Thyroid gland (tissue), 4 donors: Measurements from ENCODE around the gene MYEF2. TPM values are rescaled to one million over a fixed set of nuclear protein-coding genes. Genes with fewer than 3 reads are reported as not detected.

Experiments
- DNase-seq, 2 donors: peaks; one replicate each; pipeline ENCODE4 v3.0.0-alpha.2; 2019
- H3K27ac ChIP-seq, 3 donors: fragments of 200-600 bp; sonication (generic); 1 replicate in 2 of 3; 2 replicates in 1 of 3; pipeline ENCODE4 v1.5.1; 2016 to 2019; ENCODE audit warnings: mild to moderate bottlenecking in 1 of 3, moderate library complexity in 1 of 3
- H3K27me3 ChIP-seq: fragments of 200-600 bp; sonication (generic); one replicate; pipeline ENCODE4 v1.5.1; 2019
- H3K36me3 ChIP-seq, 2 donors: fragments of 200-600 bp; sonication (generic); one replicate each; pipeline ENCODE4 v1.5.1; 2016 to 2019
- H3K4me1 ChIP-seq, 2 donors: fragments of 200-600 bp; sonication (generic); one replicate each; pipeline ENCODE4 v1.5.1; 2017 to 2019
- H3K4me3 ChIP-seq, 3 donors: fragments of 200-600 bp; sonication (generic); replicated peaks in 1 of 3; 1 replicate in 2 of 3; 2 replicates in 1 of 3; pipeline ENCODE4 v1.5.1; 2016; ENCODE audit warnings: mild to moderate bottlenecking in 1 of 3
- H3K9me3 ChIP-seq: fragments of 200-600 bp; sonication (generic); one replicate; pipeline ENCODE4 v1.5.1; 2017
- CTCF ChIP-seq, 6 experiments: fragments of 200-600 bp in 3 of 6; fragments of 450-650 bp in 3 of 6; sonication (generic) in 3 of 6; IDR thresholded peaks; one replicate each; pipeline ENCODE4 v1.5.1; 2016 to 2019; ENCODE audit warnings: antibody characterized with exemption in 6 of 6, mild to moderate bottlenecking in 2 of 6, inconsistent platforms in 1 of 6, moderate library complexity in 1 of 6
- POLR2A ChIP-seq, 2 donors: fragments of 450-650 bp; IDR thresholded peaks; one replicate each; pipeline ENCODE4 v1.6.1; 2017; ENCODE audit warnings: antibody characterized with exemption in 2 of 2, mild to moderate bottlenecking in 2 of 2, moderate library complexity in 1 of 2
- WGBS, 2 donors: methylation state at CpG; one replicate each; pipeline ENCODE4 v1.1.5; 2017; 5-methylcytosine and 5-hydroxymethylcytosine counted together
- intact Hi-C: fragments of 100-400 bp; cut with DNase I; formaldehyde crosslinking; loops from one replicate; pipeline ENCODE4 v1.15.1; 2023
- total RNA-seq, 4 donors: library from RNA; depleted of rRNA; stranded (reverse); fragments of >200 nt; gene quantifications; one replicate each; pipeline ENCODE4 v1.2.3, GENCODE V29; 2016

MYEF2 gene
- total RNA-seq, 4 donors from 2014 or later = 6.4 to 19.4 (median 11.9) TPM

- Histone ChIP-seq H3K4me3 (no peak within 1 kb of the TSS), H3K27ac (no peak within 1 kb of the TSS), H3K9me3 (no peaks in the 10 kb centered on the region), H3K27me3 (no peaks in the 10 kb centered on the region), H3K4me1 (no peaks in the 10 kb centered on the region), H3K36me3 (no peaks in the 10 kb centered on the region)
- 74 to 84% methylated on average over 6 of the region's 6 CpGs for WGBS, 2 donors
- intact Hi-C loops = no loop called here
- TF ChIP-seq CTCF (IDR thresholded peaks at IDR 0.05) = no peak
- TF ChIP-seq POLR2A (IDR thresholded peaks at IDR 0.05) = no peak
- DNase-seq = no peak
Observed at GRCh38 chr15:48120745-48121144, 57.4 kb downstream of the MYEF2 start, which contains the start of gene SLC24A5. SLC24A5 (plus strand) TSS chr15:48120990; CDS start chr15:48121045, 55 bp downstream.

- Histone ChIP-seq H3K4me3 (no peak overlapping the region), H3K36me3 (no peaks in the 10 kb centered on the region), H3K27me3 (no peaks in the 10 kb centered on the region), H3K4me1 (no peaks in the 10 kb centered on the region), H3K9me3 (no peaks in the 10 kb centered on the region), H3K27ac (no peak overlapping the region)
- DNase-seq = no peak
- intact Hi-C loops = no loop called here
- TF ChIP-seq CTCF (IDR thresholded peaks at IDR 0.05) (no peak), POLR2A (IDR thresholded peaks at IDR 0.05) (no peak)
- 66 to 75% methylated on average over 5 of the region's 5 CpGs for WGBS, 2 donors
Observed at GRCh38 chr15:48119277-48119676, 58.8 kb downstream of the MYEF2 start.

- Histone ChIP-seq H3K9me3 (no peaks in the 10 kb centered on the region), H3K4me1 (no peaks in the 10 kb centered on the region), H3K27me3 (no peaks in the 10 kb centered on the region), H3K4me3 (no peak overlapping the region), H3K27ac (no peak overlapping the region), H3K36me3 (no peaks in the 10 kb centered on the region)
- peak; percentile 5 to 7 for DNase-seq
- WGBS, 2 donors = 26 to 40% methylated on average over 6 of the region's 6 CpGs
- TF ChIP-seq POLR2A (IDR thresholded peaks at IDR 0.05) (no peak), CTCF (IDR thresholded peaks at IDR 0.05) (peak in 2 of 6 experiments; percentile 25 to 35)
- intact Hi-C loops = no loop called here
Observed at GRCh38 chr15:48112242-48112641, 65.9 kb downstream of the MYEF2 start.

GRCh38 chr15:48109856-48110531 lies 68.1 kb downstream of the MYEF2 start:
- 79 to 82% methylated on average over 5 of the region's 5 CpGs for WGBS, 2 donors

More at GRCh38 chr15:48109856-48110531, 68.1 kb downstream of the MYEF2 start:
- no peak overlapping the region for H3K27ac ChIP-seq
- no peak overlapping the region for H3K4me3 ChIP-seq
- H3K27me3 ChIP-seq = no peaks in the 10 kb centered on the region
- H3K36me3 ChIP-seq = no peaks in the 10 kb centered on the region
- no peak for DNase-seq
- H3K9me3 ChIP-seq = no peaks in the 10 kb centered on the region
- H3K4me1 ChIP-seq = no peaks in the 10 kb centered on the region
- intact Hi-C loops = no loop called here
- TF ChIP-seq CTCF (IDR thresholded peaks at IDR 0.05) (no peak), POLR2A (IDR thresholded peaks at IDR 0.05) (no peak)
